Breast epithelium (tissue), 4 donors: Measurements from ENCODE around the gene RITA1. TPM values are rescaled to one million over a fixed set of nuclear protein-coding genes. Genes with fewer than 3 reads are reported as not detected.
A peak's percentile ranks its signal among the peaks of the same experiment; 100 is the strongest.

Experiments
- DNase-seq, 2 donors: peaks; one replicate each; pipeline ENCODE4 v3.0.0-alpha.2; 2019; ENCODE audit warnings: low spot score in 2 of 2
- H3K27ac ChIP-seq, 2 donors: fragments of 200-600 bp; sonication (generic) in 1 of 2; one replicate each; pipeline ENCODE4 v1.5.1; 2016 to 2019; ENCODE audit warnings: mild to moderate bottlenecking in 1 of 2
- H3K27me3 ChIP-seq, 2 donors: fragments of 200-600 bp; sonication (generic) in 1 of 2; one replicate each; pipeline versions ENCODE4 v1.5.1 to v1.6.0; 2017 to 2019; ENCODE audit warnings: control low read depth in 1 of 2, mild to moderate bottlenecking in 1 of 2
- H3K36me3 ChIP-seq: fragments of 200-600 bp; one replicate; pipeline ENCODE4 v1.5.1; 2019
- H3K4me1 ChIP-seq, 2 donors: fragments of 200-600 bp; sonication (generic); one replicate each; pipeline ENCODE4 v1.5.1; 2016 to 2019; ENCODE audit warnings: control low read depth in 1 of 2
- H3K4me3 ChIP-seq, 3 donors: fragments of 200-600 bp; sonication (generic); 1 replicate in 2 of 3; 2 replicates in 1 of 3; pipeline ENCODE4 v1.5.1; 2016 to 2019; ENCODE audit warnings: mild to moderate bottlenecking in 3 of 3, moderate library complexity in 2 of 3
- H3K9me3 ChIP-seq, 2 donors: fragments of 200-600 bp; sonication (generic) in 1 of 2; one replicate each; pipeline ENCODE4 v1.5.1; 2016 to 2019; ENCODE audit warnings: control low read depth in 1 of 2
- CTCF ChIP-seq, 3 donors: fragments of 450-650 bp; IDR thresholded peaks; one replicate each; pipeline ENCODE4 v1.5.1; 2016 to 2017; ENCODE audit warnings: antibody characterized with exemption in 3 of 3, mild to moderate bottlenecking in 3 of 3, moderate library complexity in 3 of 3
- POLR2A ChIP-seq: fragments of 450-650 bp; IDR thresholded peaks from one replicate; pipeline ENCODE4 v1.6.1; 2016; ENCODE audit warnings: antibody characterized with exemption, mild to moderate bottlenecking, moderate library complexity
- POLR2AphosphoS5 ChIP-seq, 3 donors: sonication (generic); formaldehyde crosslinking; IDR thresholded peaks; one replicate each; pipeline ENCODE4 v1.6.1; 2017; ENCODE audit warnings: antibody characterized with exemption in 3 of 3
- intact Hi-C: fragments of 100-400 bp; cut with DNase I; formaldehyde crosslinking; loops from one replicate; pipeline ENCODE4 v1.15.1; 2023; ENCODE audit warnings: low total_unique reads
- total RNA-seq, 3 donors: library from RNA; depleted of rRNA; stranded (reverse); fragments of >200 nt; gene quantifications; one replicate each; pipeline ENCODE4 v1.1.0, GENCODE V29; 2016

RITA1 gene
- total RNA-seq, 3 donors from 2014 or later, result 9.4 to 22.4 (median 15.4) TPM

GRCh38 chr12:113214895-113215400 lies 29.4 kb downstream of the RITA1 start:
- Histone ChIP-seq H3K27ac (peak overlapping the region; percentile 7 to 73), H3K4me1 (no peaks in the 10 kb centered on the region), H3K36me3 (no peaks in the 10 kb centered on the region), H3K4me3 (no peak overlapping the region), H3K9me3 (no peaks in the 10 kb centered on the region), H3K27me3 (no peaks in the 10 kb centered on the region)
- DNase-seq, result peak in 1 of 2 donors; percentile 75
- intact Hi-C loops, result no loop called here
- TF ChIP-seq CTCF (IDR thresholded peaks at IDR 0.05) (peak in 2 of 3 donors; percentile 51 to 53), POLR2AphosphoS5 (IDR thresholded peaks at IDR 0.05) (peak; percentile 69 to 81 (median 80)), POLR2A (no peak)

GRCh38 chr12:113216027-113216426 lies 30.5 kb downstream of the RITA1 start:
- intact Hi-C loops, result no loop called here
- DNase-seq, result no peak
- Histone ChIP-seq H3K27ac (peak overlapping the region in 1 of 2 donors; percentile 45), H3K27me3 (no peaks in the 10 kb centered on the region), H3K4me3 (no peak overlapping the region), H3K9me3 (no peaks in the 10 kb centered on the region), H3K4me1 (no peaks in the 10 kb centered on the region), H3K36me3 (no peaks in the 10 kb centered on the region)
- TF ChIP-seq CTCF (IDR thresholded peaks at IDR 0.05) (no peak), POLR2AphosphoS5 (IDR thresholded peaks at IDR 0.05) (no peak), POLR2A (no peak)

GRCh38 chr12:113220593-113221180 lies 35.2 kb downstream of the RITA1 start:
- H3K9me3 ChIP-seq, result no peaks in the 10 kb centered on the region
- no peaks in the 10 kb centered on the region for H3K27me3 ChIP-seq
- no peak for DNase-seq
- peak overlapping the region; percentile 51 to 98 (median 69) for H3K4me3 ChIP-seq
- H3K36me3 ChIP-seq, result no peaks in the 10 kb centered on the region
- peak overlapping the region; percentile 89 to 96 for H3K27ac ChIP-seq
- peaks cover 0 to 15% of the 10 kb centered on the region in 2 donors for H3K4me1 ChIP-seq
- TF ChIP-seq POLR2A (no peak), CTCF (IDR thresholded peaks at IDR 0.05) (no peak), POLR2AphosphoS5 (IDR thresholded peaks at IDR 0.05) (peak in 2 of 3 donors; percentile 27 to 35)
- intact Hi-C loops, result loop anchor here (5.0 to 10.0 kb wide), 2 partner anchors 732 to 1376 kb away; partner anchors contain the start of gene MAPKAPK5

GRCh38 chr12:113221181-113221996 lies 35.9 kb downstream of the RITA1 start, which contains the start of gene TPCN1:
TSS of gene TPCN1 (plus strand) at chr12:113221464. CDS start at chr12:113226853, 5,389 bp downstream.
- H3K36me3 ChIP-seq, result no peaks in the 10 kb centered on the region
- no peaks in the 10 kb centered on the region for H3K27me3 ChIP-seq
- TF ChIP-seq CTCF (IDR thresholded peaks at IDR 0.05) (peak; percentile 12 to 30 (median 13)), POLR2A (peak; percentile 84), POLR2AphosphoS5 (IDR thresholded peaks at IDR 0.05) (peak; percentile 52 to 90 (median 87))
- intact Hi-C loops, result loop anchor here (5.0 to 10.0 kb wide), 2 partner anchors 731 to 1377 kb away; partner anchors contain the start of gene MAPKAPK5
- no peaks in the 10 kb centered on the region for H3K9me3 ChIP-seq
- peak within 1 kb of the TSS; percentile 96 for H3K27ac ChIP-seq
- DNase-seq, result peak; percentile 99 to 100
- H3K4me1 ChIP-seq, result peaks cover 0 to 15% of the 10 kb centered on the region in 2 donors
- peak within 1 kb of the TSS; percentile 86 to 98 (median 95) for H3K4me3 ChIP-seq
